Measurements from ENCODE around the gene XBP1. TPM values are rescaled to one million over a fixed set of nuclear protein-coding genes. Genes with fewer than 3 reads are reported as not detected.

Gene XBP1
- total and polyA plus RNA-seq, 2 of the 4 experiments (the other 2 are of a cell fraction): 95.0 to 223 TPM

DNA sequence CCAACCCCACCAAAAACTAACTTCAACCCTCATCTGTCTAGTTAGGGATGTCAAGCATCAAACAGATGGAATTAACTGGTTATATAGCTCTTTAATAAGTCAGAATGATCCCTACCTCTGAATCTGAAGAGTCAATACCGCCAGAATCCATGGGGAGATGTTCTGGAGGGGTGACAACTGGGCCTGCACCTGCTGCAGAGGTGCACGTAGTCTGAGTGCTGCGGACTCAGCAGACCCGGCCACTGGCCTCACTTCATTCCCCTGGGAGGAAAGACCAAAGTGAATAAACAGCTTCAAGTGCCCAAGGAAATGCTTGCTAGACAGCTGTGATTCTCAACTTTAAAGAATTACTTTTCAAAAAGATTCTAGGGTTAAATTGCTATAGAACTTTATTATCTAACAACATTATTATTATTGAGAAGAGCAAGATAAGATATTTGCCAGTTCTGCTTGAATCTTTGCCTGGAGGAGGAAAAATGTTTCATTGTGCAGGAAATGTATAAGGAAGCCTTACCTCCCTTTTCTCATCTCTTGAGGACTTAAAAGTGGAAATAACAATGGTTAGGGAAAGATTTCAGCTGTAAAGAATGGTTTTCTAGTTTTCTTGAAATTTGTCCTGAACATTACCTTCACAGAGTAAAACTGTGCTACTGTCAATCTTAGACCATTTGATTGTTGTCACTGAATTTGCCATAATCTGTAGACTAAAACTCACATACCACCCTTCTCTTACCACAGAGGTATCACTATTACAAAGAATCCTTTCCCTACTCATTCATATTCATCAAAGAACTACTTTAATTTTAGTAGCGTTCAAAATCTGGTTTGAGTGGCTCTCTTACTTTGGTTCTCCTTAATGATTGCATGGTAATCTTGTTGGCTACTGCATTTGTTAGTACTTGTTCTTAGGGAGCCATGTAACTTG lies 4.2 kb downstream of the XBP1 start:
- Histone ChIP-seq H2BK20ac (ENCODE audit: low read depth, low read length) (no peak overlapping the region), H3K18ac (ENCODE audit: low read depth, low read length) (no peak overlapping the region), H3K23ac (ENCODE audit: low read depth, low read length) (no peak overlapping the region), H3K36me3 (ENCODE audit: control insufficient read depth, insufficient read depth, low read length) (peaks cover 33% of the 10 kb centered on the region), H3K9me3 (ENCODE audit: control insufficient read depth, insufficient read depth, low read length) (no peaks in the 10 kb centered on the region), H2BK5ac (ENCODE audit: low read depth, low read length, poor library complexity, severe bottlenecking) (no peak overlapping the region), H3K14ac (replicated peaks; ENCODE audit: low read depth, low read length) (no peak overlapping the region), H3K9me1 (ENCODE audit: insufficient read depth, low read length) (peaks cover 8% of the 10 kb centered on the region; the same call in 1 of the 2 replicates), H3K27ac (ENCODE audit: insufficient read depth, low read length) (no peak overlapping the region), H4K20me1 (ENCODE audit: insufficient read depth, low read length) (peaks cover 55% of the 10 kb centered on the region), H3K56ac (ENCODE audit: extremely low read depth, insufficient read depth, low read length) (no peak overlapping the region), H4K8ac (ENCODE audit: low read depth in 2 of 2, low read length in 2 of 2) (no peak overlapping the region), H2AFZ (replicated peaks; ENCODE audit: low read length, poor library complexity) (no peak overlapping the region), H2BK120ac (ENCODE audit: low read depth, low read length) (no peak overlapping the region), H3K9ac (ENCODE audit: low read depth, low read length) (no peak overlapping the region), H4K91ac (ENCODE audit: insufficient read depth, low read depth, low read length) (no peak overlapping the region), H3K79me1 (ENCODE audit: low read depth in 1 of 2, low read length in 2 of 2) (peaks cover 19 to 50% of the 10 kb centered on the region in 2 experiments), H2AK9ac (replicated peaks; ENCODE audit: low read depth, low read length, poor library complexity) (no peak overlapping the region), H3K4me2 (ENCODE audit: low read depth, low read length) (no peak overlapping the region), H3K4me3 (ENCODE audit: insufficient read depth, low read depth, low read length) (no peak overlapping the region), H3K4me1 (ENCODE audit: control insufficient read depth, insufficient read depth, low read length) (no peaks in the 10 kb centered on the region), H2AK5ac (ENCODE audit: low read depth, low read length) (no peak overlapping the region), H3K27me3 (ENCODE audit: control insufficient read depth, insufficient read depth, low read length) (no peaks in the 10 kb centered on the region), H2BK15ac (ENCODE audit: low read depth, low read length) (no peak overlapping the region), H4K5ac (ENCODE audit: low read depth, low read length) (no peak overlapping the region), H3K4ac (ENCODE audit: low read depth, low read length) (no peak overlapping the region)
- BruUV-seq (replicated peaks): no TSS peak
- ChIA-PET POLR2A (ENCODE audit: unreplicated experiment) (no interaction called here), CTCF (no interaction called here)
- intact Hi-C loops (cut with micrococcal nuclease) (loop anchor here (10.0 kb wide), 1 partner anchor 191 kb away; no protein-coding TSS in a partner anchor), in situ Hi-C loops (cut with MboI; ENCODE audit: low sequenced_read_pairs) (no loop called here), dilution Hi-C loops (cut with HindIII; ENCODE audit: low sequenced_read_pairs, unreplicated experiment) (no loop called here)
- ATAC-seq (ENCODE audit: low read depth) (no peak), DNase-seq (no peak)
- WGBS, 2 experiments (ENCODE audit: extremely low coverage in 2 of 2, insufficient read length in 1 of 2): 100% methylated on average over 2 of the region's 5 CpGs; no CpG with 5 or more reads in 1 of the 2 experiments
- no peak for TF ChIP-seq RAD21 (IDR thresholded peaks at IDR 0.05; ENCODE audit: low read length)
- no peak for TF ChIP-seq NFE2L2 (IDR thresholded peaks at IDR 0.05; ENCODE audit: low read depth, low read length)
- TF ChIP-seq MAZ (IDR thresholded peaks at IDR 0.05; ENCODE audit: borderline replicate concordance, low read depth, low read length): no peak
- no peak for TF ChIP-seq CEBPB (IDR thresholded peaks at IDR 0.05; ENCODE audit: low read depth, low read length)
